Activated naive CD4-positive, alpha-beta T cell treated with anti-CD3 and anti-CD28 coated beads for 36 hours (primary cell): ENCODE results near the gene CRYBG1. TPM values are rescaled to one million over a fixed set of nuclear protein-coding genes. Genes with fewer than 3 reads are reported as not detected.

Source experiments
- CTCF ChIA-PET: fragments of 350-600 bp; sonication (Branson Sonifier 250); formaldehyde crosslinking; loops from one replicate; lab custom pipeline; 2021; ENCODE audit warnings: antibody characterized with exemption; lab: Charles Lee
- DNase-seq: peaks from one replicate; pipeline ENCODE4 v3.0.0-alpha.2; 2020
- H3K27ac Mint-ChIP-seq: one replicate; pipeline ENCODE4 v1.8.0; 2021; ENCODE audit warnings: mild to moderate bottlenecking, mixed read lengths
- H3K27me3 Mint-ChIP-seq: one replicate; pipeline ENCODE4 v1.8.0; 2021; ENCODE audit warnings: low read depth, mixed read lengths
- H3K36me3 Mint-ChIP-seq: one replicate; pipeline ENCODE4 v1.8.0; 2021; ENCODE audit warnings: low read depth, mixed read lengths
- H3K4me1 Mint-ChIP-seq: one replicate; pipeline ENCODE4 v1.8.0; 2021; ENCODE audit warnings: low read depth, mixed read lengths
- H3K4me3 Mint-ChIP-seq: one replicate; pipeline ENCODE4 v1.8.0; 2021; ENCODE audit warnings: mild to moderate bottlenecking, moderate library complexity, mixed read lengths
- H3K9me3 Mint-ChIP-seq: one replicate; pipeline ENCODE4 v1.8.0; 2021; ENCODE audit warnings: mixed read lengths
- intact Hi-C: fragments of 100-400 bp; cut with micrococcal nuclease; formaldehyde crosslinking; loops from one replicate; pipeline ENCODE4 v1.15.1; 2023
- total RNA-seq, 2 experiments: library from RNA; stranded (reverse); gene quantifications; one replicate each; pipeline ENCODE4 v1.2.3, GENCODE V29; 2021

Gene CRYBG1
- total RNA-seq, 2 experiments from 2014 or later = 12.9 to 13.0 TPM

DNA sequence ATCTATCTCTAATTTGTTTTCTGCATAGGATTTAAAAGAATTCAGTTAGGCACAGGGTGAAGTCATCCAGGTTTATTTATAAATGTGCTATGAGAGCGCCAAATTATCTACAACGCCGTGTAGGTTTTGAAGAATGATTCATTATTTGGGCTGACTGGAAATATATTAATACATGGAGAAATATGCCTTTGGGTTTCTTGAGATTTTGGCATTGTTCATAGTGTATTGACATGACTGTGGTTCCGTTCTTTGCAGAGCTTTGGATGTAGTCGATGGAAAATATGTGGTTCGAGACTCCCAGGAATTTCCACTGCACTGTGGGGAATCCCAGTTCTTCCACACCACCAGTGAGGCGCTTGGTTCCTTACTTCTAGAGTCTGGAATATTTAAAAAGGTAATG, 90.9 kb downstream of the CRYBG1 start:
- CTCF ChIA-PET = interaction anchor here (1.5 to 14.4 kb wide), 2 partner anchors 58 to 116 kb away, joined by 6 to 361 read pairs; no protein-coding TSS in a partner anchor
- Mint-ChIP-seq H3K27me3 (no peaks in the 10 kb centered on the region), H3K4me1 (peaks cover 16% of the 10 kb centered on the region), H3K36me3 (no peaks in the 10 kb centered on the region), H3K4me3 (no peak overlapping the region), H3K27ac (no peak overlapping the region), H3K9me3 (no peaks in the 10 kb centered on the region)
- no peak for DNase-seq
- intact Hi-C loops = no loop called here

GRCh38 chr6:106452628-106453027, 92.1 kb downstream of the CRYBG1 start:
- intact Hi-C loops = no loop called here
- Mint-ChIP-seq H3K27ac (no peak overlapping the region), H3K9me3 (no peaks in the 10 kb centered on the region), H3K4me1 (peaks cover 11% of the 10 kb centered on the region), H3K27me3 (no peaks in the 10 kb centered on the region), H3K36me3 (no peaks in the 10 kb centered on the region), H3K4me3 (no peak overlapping the region)
- DNase-seq = no peak
- CTCF ChIA-PET = interaction anchor here (0.7 to 14.4 kb wide), 3 partner anchors 57 to 115 kb away, joined by 3 to 361 read pairs (median 6); no protein-coding TSS in a partner anchor

DNA sequence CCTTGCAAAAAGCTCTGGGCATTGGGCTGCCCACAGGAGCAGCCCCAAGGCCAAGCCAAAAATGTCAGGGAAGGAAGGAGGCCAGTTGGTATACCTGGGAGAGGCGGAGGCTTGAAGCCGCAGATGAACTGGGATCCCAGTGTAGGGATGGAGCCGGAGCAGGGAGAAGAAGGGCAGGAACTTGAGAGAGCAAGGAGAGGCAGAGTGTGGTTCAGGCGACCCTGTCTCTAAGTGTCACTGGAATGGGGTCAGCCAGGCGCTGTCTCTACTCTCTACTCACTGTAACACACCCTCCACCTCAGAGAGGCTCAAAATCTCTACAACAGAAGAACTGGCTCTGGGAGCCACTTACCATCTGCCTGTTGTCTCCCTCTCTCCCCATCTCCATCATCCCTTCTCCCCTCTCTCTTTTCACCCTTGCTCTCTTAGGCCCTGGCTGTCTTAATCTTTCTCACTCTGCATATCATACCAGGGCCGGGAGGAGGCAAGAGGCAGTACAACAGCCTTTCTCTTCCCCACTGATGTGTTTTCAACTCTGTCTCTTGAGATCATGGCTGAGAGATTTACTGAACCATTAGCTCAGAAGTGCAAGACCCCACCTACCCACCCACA, 93.3 kb downstream of the CRYBG1 start:
- H3K4me3 Mint-ChIP-seq = no peak overlapping the region
- H3K27me3 Mint-ChIP-seq = no peaks in the 10 kb centered on the region
- no peaks in the 10 kb centered on the region for H3K36me3 Mint-ChIP-seq
- H3K9me3 Mint-ChIP-seq = no peaks in the 10 kb centered on the region
- CTCF ChIA-PET = interaction anchor here (0.7 to 14.4 kb wide), 2 partner anchors 112 to 114 kb away, joined by 4 to 361 read pairs; no protein-coding TSS in a partner anchor
- H3K27ac Mint-ChIP-seq = no peak overlapping the region
- intact Hi-C loops = no loop called here
- H3K4me1 Mint-ChIP-seq = no peaks in the 10 kb centered on the region
- no peak for DNase-seq

DNA sequence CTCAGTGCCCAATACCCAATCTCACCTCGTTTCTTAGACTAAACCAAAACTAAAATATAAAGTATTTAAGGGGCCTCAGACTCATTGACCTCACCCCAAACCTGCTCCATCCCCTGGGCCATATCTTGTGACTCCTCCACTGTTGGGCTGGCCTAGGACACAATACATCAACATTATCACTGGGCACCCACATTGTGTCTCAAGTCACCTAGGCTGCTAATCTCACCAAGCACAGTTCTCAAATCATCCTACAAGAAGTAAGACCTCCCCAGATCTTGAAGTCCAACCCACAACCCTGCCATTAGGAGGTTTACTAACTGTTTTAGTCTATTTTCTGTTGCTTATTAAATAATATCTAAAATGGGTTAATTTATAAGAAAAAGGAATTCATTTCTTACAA, 96.2 kb downstream of the CRYBG1 start:
- no peak for DNase-seq
- H3K36me3 Mint-ChIP-seq = no peaks in the 10 kb centered on the region
- no peak overlapping the region for H3K27ac Mint-ChIP-seq
- H3K9me3 Mint-ChIP-seq = no peaks in the 10 kb centered on the region
- CTCF ChIA-PET = interaction anchor here (1.5 kb wide), 1 partner anchor 11 kb away, joined by 6 read pairs; no protein-coding TSS in a partner anchor
- no peaks in the 10 kb centered on the region for H3K4me1 Mint-ChIP-seq
- no peaks in the 10 kb centered on the region for H3K27me3 Mint-ChIP-seq
- intact Hi-C loops = no loop called here
- no peak overlapping the region for H3K4me3 Mint-ChIP-seq

DNA sequence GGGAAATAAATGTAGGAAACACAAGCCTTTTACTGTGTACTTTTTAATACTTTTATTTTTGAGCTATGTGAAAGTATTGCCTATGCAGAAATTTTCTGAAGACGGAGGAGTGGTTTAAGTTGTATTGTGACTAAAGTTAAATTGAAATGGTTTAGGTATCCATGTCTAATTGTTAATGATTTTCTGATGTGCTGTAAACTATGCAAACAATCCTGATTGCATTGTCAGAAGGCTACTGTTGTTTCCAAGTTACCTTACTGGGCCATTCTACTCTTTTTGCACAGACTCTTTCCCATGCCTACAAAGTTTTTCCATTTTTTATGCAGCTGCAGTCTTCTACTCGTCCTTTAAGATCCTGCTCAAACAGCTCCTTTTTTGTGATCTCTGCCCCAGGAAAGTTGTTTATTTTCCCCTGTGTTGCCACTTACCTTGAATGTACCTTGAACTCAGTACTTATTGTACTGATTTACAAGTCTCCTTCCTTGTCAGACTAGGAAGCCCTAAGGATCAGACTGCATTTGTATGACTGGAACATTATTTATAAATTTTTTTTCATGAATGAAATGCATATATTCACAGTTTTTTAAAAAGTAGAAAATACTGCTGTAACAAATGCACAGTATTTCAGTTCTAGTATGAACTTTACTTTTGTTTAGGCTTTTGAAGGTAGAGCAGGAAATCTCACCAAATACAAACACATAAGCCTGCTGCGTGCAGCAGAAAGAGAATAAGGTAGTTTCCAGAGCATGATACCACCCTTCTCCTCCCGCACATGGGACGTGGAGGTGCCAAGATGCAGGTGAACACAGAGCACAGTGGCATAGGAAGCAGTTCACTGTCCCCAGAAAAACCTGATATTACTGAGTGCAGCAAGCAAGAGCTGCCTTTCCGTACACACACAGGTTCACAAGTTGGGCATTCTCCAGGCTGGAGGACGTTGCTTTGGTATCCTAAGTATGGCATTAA, 97.8 kb downstream of the CRYBG1 start:
- H3K4me3 Mint-ChIP-seq = no peak overlapping the region
- H3K36me3 Mint-ChIP-seq = no peaks in the 10 kb centered on the region
- no peaks in the 10 kb centered on the region for H3K9me3 Mint-ChIP-seq
- no peaks in the 10 kb centered on the region for H3K27me3 Mint-ChIP-seq
- CTCF ChIA-PET = no interaction called here
- intact Hi-C loops = no loop called here
- H3K4me1 Mint-ChIP-seq = no peaks in the 10 kb centered on the region
- DNase-seq = no peak
- H3K27ac Mint-ChIP-seq = no peak overlapping the region

- Mint-ChIP-seq H3K27me3 (no peaks in the 10 kb centered on the region), H3K9me3 (no peaks in the 10 kb centered on the region), H3K4me3 (no peak overlapping the region), H3K36me3 (no peaks in the 10 kb centered on the region), H3K4me1 (no peaks in the 10 kb centered on the region), H3K27ac (no peak overlapping the region)
- CTCF ChIA-PET = interaction anchor here (0.6 to 1.9 kb wide), 2 partner anchors 11 to 134 kb away, joined by 3 to 5 read pairs; no protein-coding TSS in a partner anchor
- intact Hi-C loops = no loop called here
- no peak for DNase-seq
Observed at GRCh38 chr6:106460481-106460880, 100.0 kb downstream of the CRYBG1 start.

DNA sequence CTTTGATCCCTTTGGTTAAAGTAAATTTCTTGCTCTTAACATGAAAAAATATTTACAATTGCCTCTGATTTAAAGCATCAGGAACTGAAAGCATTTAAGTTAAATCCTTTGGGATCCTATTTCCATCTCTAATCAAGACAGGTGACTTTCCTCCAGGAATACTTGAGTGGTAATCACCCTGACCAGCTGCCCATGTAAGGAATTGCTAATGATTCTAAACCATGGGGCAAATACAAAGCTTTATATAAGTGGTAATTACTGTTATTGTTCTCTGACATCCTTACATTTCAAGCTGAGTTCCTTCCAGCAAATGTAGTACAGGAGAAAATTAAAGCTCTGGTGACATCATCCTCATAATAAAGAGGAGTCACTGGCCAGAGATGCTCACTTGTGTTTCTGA, 100.6 kb downstream of the CRYBG1 start:
- CTCF ChIA-PET = interaction anchor here (1.9 kb wide), 1 partner anchor 12 kb away, joined by 5 read pairs; no protein-coding TSS in a partner anchor
- Mint-ChIP-seq H3K27me3 (no peaks in the 10 kb centered on the region), H3K36me3 (no peaks in the 10 kb centered on the region), H3K9me3 (no peaks in the 10 kb centered on the region), H3K4me3 (no peak overlapping the region), H3K27ac (no peak overlapping the region), H3K4me1 (no peaks in the 10 kb centered on the region)
- DNase-seq = no peak
- intact Hi-C loops = no loop called here

GRCh38 chr6:106462923-106463557, 102.5 kb downstream of the CRYBG1 start:
- Mint-ChIP-seq H3K36me3 (no peaks in the 10 kb centered on the region), H3K27me3 (peaks cover 7% of the 10 kb centered on the region), H3K27ac (no peak overlapping the region), H3K9me3 (no peaks in the 10 kb centered on the region), H3K4me3 (no peak overlapping the region), H3K4me1 (no peaks in the 10 kb centered on the region)
- CTCF ChIA-PET = interaction anchor here (0.7 to 1.2 kb wide), 3 partner anchors 101 to 105 kb away, joined by 3 to 4 read pairs (median 3); no protein-coding TSS in a partner anchor
- DNase-seq = no peak
- intact Hi-C loops = no loop called here

- Mint-ChIP-seq H3K4me1 (no peaks in the 10 kb centered on the region), H3K4me3 (no peak overlapping the region), H3K9me3 (no peaks in the 10 kb centered on the region), H3K27ac (no peak overlapping the region), H3K27me3 (peaks cover 8% of the 10 kb centered on the region), H3K36me3 (no peaks in the 10 kb centered on the region)
- no peak for DNase-seq
- CTCF ChIA-PET = interaction anchor here (0.6 to 1.5 kb wide), 2 partner anchors 100 to 448 kb away, joined by 3 to 5 read pairs; no protein-coding TSS in a partner anchor
- intact Hi-C loops = no loop called here
Observed at GRCh38 chr6:106466211-106466610, 105.7 kb downstream of the CRYBG1 start.

- intact Hi-C loops = no loop called here
- CTCF ChIA-PET = no interaction called here
- Mint-ChIP-seq H3K4me3 (no peak overlapping the region), H3K27me3 (peaks cover 8% of the 10 kb centered on the region), H3K27ac (no peak overlapping the region), H3K36me3 (no peaks in the 10 kb centered on the region), H3K4me1 (no peaks in the 10 kb centered on the region), H3K9me3 (no peaks in the 10 kb centered on the region)
- DNase-seq = no peak
Observed at GRCh38 chr6:106468935-106469334, 108.4 kb downstream of the CRYBG1 start.

DNA sequence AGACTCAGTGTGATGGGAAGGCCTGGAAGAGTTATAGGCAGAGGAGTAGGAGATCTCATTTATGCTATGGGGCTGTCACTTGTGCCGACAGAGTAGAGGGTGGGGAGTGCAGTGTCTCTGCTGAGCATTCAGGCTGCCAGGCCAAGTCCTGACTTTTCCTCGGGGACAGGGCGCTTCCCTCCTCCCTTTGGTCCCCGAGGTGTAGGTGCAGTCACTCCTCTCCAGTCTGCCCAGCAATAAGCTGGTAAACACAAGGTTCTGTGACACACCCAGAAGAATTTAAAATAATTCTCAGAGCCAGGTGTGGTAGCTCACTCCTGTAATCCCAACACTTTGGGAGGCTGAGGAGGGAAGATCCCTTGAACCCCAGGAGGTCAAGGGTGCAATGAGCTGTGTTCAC, 109.4 kb downstream of the CRYBG1 start:
- Mint-ChIP-seq H3K4me1 (no peaks in the 10 kb centered on the region), H3K4me3 (no peak overlapping the region), H3K27ac (no peak overlapping the region), H3K36me3 (no peaks in the 10 kb centered on the region), H3K27me3 (peaks cover 8% of the 10 kb centered on the region), H3K9me3 (no peaks in the 10 kb centered on the region)
- DNase-seq = no peak
- intact Hi-C loops = no loop called here
- CTCF ChIA-PET = interaction anchor here (0.6 kb wide), 1 partner anchor 87 kb away, joined by 3 read pairs; no protein-coding TSS in a partner anchor

DNA sequence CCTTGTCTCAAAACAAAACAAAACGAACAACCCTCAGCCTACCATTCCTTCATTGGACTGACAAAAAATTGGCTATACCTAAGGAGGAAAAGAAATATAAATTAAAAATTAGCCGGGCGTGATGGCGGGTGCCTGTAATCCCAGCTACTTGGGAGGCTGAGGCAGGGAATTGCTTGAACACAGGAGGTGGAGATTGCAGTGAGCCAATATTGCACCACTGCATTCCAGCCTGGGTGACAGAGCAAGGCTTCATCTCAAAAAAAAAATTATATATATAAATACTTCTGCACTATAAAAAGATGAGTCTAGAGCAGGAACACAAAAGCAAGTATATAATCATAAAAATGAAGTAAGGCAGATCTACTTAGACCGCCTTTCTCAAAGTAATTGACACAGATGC, 109.8 kb downstream of the CRYBG1 start:
- no peaks in the 10 kb centered on the region for H3K36me3 Mint-ChIP-seq
- intact Hi-C loops = no loop called here
- DNase-seq = no peak
- no peaks in the 10 kb centered on the region for H3K9me3 Mint-ChIP-seq
- no peak overlapping the region for H3K4me3 Mint-ChIP-seq
- no peak overlapping the region for H3K27ac Mint-ChIP-seq
- no peaks in the 10 kb centered on the region for H3K4me1 Mint-ChIP-seq
- CTCF ChIA-PET = interaction anchor here (0.6 kb wide), 1 partner anchor 86 kb away, joined by 3 read pairs; no protein-coding TSS in a partner anchor
- peaks cover 8% of the 10 kb centered on the region for H3K27me3 Mint-ChIP-seq
